MM.1S (cell line): Measurements from ENCODE around the gene MACIR.

Experiments
- EZH2 ChIP-seq: fragments of 300-600 bp; sonication (generic); optimal IDR thresholded peaks from 2 replicates; pipeline ENCODE3; 2017; ENCODE audit warnings: low read depth, mild to moderate bottlenecking, antibody characterized with exemption, low read length, mixed read lengths
- EZH2phosphoT487 ChIP-seq: fragments of 300-600 bp; sonication (generic); IDR thresholded peaks from 2 replicates; pipeline ENCODE4 v1.6.1; 2018; ENCODE audit warnings: antibody characterized with exemption, low read length
- TF ChIP-seq, protein P1 (sequence below): fragments of 300-600 bp; sonication (generic); IDR thresholded peaks from 2 replicates; pipeline ENCODE4 v1.5.1; 2016; ENCODE audit warnings: antibody characterized with exemption, low read length, mixed read lengths

DNA sequence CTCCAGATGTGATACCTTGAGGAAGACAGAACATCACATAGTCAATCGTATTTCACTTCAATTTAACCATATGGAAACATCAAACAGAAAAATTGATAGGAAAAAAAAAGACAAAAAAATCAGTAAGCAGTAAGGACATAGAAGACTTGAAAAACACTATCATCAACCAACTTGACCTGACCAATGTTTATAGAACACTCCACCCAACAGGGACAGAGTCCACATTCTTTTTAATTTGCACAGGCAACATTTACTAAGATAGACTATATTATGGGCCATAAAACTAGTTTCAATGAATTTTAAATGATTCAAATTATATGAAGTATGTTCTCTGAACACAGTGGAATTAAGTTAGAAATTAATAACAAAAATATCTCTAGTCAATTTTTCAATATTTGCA is 20.8 kb upstream of the MACIR start:
- TF ChIP-seq EZH2 (no peak), EZH2phosphoT487 (no peak)
- TF ChIP-seq, protein P1, sequence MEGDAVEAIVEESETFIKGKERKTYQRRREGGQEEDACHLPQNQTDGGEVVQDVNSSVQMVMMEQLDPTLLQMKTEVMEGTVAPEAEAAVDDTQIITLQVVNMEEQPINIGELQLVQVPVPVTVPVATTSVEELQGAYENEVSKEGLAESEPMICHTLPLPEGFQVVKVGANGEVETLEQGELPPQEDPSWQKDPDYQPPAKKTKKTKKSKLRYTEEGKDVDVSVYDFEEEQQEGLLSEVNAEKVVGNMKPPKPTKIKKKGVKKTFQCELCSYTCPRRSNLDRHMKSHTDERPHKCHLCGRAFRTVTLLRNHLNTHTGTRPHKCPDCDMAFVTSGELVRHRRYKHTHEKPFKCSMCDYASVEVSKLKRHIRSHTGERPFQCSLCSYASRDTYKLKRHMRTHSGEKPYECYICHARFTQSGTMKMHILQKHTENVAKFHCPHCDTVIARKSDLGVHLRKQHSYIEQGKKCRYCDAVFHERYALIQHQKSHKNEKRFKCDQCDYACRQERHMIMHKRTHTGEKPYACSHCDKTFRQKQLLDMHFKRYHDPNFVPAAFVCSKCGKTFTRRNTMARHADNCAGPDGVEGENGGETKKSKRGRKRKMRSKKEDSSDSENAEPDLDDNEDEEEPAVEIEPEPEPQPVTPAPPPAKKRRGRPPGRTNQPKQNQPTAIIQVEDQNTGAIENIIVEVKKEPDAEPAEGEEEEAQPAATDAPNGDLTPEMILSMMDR: no peak
